Sigmoid colon (tissue), 4 donors: ENCODE measurements around the gene FAM193A.
A peak's percentile ranks its signal among the peaks of the same experiment; 100 is the strongest.

Experiments used
- POLR2AphosphoS5 ChIP-seq, 4 donors: sonication (generic); formaldehyde crosslinking; IDR thresholded peaks; one replicate each; pipeline ENCODE4 v1.6.1; 2017; ENCODE audit warnings: antibody characterized with exemption in 4 of 4
- TF ChIP-seq, protein P1 (sequence below), 4 experiments: fragments of 450-650 bp in 3 of 4; fragments of 200-600 bp in 1 of 4; IDR thresholded peaks; one replicate each; pipeline ENCODE4 v1.5.1; 2016 to 2019; ENCODE audit warnings: antibody characterized with exemption in 4 of 4, mild to moderate bottlenecking in 3 of 4, moderate library complexity in 2 of 4

DNA sequence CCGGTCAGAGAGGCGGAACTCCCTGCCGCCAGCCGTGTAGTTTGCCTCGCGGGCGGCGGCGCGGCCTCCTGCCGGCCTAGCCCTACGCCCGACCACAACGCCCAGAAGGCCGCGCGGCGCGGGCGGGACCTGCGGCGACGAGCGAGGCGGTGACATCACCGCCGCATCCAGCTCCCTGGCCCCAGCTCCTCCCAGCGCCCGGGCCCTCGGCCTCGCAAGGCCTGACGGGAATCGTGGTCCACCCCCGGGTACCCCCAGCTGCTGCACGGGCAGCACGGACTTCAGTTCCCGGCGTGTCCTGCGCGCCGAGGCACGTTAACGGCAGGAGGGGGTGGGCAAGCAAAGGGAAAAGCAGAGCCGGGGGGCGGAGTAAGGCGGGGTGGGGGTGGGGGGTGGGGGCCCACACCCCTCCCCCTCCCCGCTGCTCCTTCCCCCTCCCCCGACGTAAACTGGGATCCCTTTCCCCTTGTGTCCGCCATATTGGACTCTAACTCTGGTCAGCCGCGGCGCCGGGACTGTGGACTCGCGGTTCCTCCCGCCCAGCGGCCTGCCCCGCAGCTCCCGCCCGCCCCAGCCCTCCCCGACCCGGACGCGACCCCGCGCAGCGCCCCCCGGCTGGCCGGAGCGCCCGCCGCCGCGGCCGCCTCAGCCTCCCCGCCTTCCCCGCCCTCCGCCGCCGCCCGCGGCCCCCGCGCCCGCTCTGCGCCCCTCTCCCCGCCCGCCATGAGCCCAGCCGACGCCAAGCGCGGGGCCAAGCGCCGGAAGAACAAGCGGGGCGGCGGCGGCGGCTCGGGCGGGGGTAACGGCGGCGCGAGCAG lies at the start of gene FAM193A:
- TF ChIP-seq, protein P1, sequence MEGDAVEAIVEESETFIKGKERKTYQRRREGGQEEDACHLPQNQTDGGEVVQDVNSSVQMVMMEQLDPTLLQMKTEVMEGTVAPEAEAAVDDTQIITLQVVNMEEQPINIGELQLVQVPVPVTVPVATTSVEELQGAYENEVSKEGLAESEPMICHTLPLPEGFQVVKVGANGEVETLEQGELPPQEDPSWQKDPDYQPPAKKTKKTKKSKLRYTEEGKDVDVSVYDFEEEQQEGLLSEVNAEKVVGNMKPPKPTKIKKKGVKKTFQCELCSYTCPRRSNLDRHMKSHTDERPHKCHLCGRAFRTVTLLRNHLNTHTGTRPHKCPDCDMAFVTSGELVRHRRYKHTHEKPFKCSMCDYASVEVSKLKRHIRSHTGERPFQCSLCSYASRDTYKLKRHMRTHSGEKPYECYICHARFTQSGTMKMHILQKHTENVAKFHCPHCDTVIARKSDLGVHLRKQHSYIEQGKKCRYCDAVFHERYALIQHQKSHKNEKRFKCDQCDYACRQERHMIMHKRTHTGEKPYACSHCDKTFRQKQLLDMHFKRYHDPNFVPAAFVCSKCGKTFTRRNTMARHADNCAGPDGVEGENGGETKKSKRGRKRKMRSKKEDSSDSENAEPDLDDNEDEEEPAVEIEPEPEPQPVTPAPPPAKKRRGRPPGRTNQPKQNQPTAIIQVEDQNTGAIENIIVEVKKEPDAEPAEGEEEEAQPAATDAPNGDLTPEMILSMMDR (IDR thresholded peaks at IDR 0.05) = no peak
- peak; percentile 49 to 68 (median 64) for TF ChIP-seq POLR2AphosphoS5 (IDR thresholded peaks at IDR 0.05)
